Heart left ventricle (tissue), 16 donors: ENCODE data around the gene ZYG11B. TPM values are rescaled to one million over a fixed set of nuclear protein-coding genes. Genes with fewer than 3 reads are reported as not detected.
"Not testable (repeated sequence)": the region's sequence is repeated elsewhere in the genome, so short reads cannot be mapped to it uniquely, and the experiment has no call there.

Source experiments
- ATAC-seq, 4 donors: fragments of 200-7000 bp; cut with Tn5 transposase; one replicate each; pipeline ENCODE4 v1.9.1; 2020 to 2022; ENCODE audit warnings: moderate library complexity in 4 of 4, mild to moderate bottlenecking in 3 of 4, moderate number of reproducible peaks in 1 of 4
- DNase-seq, 5 donors: peaks; one replicate each; pipeline ENCODE4 v3.0.0-alpha.2; 2020
- H3K27ac ChIP-seq, 12 donors: fragments of 200-600 bp; sonication (generic) in 4 of 12; one replicate each; pipeline versions ENCODE4 v1.5.0 to v1.8.0; 2016 to 2022; ENCODE audit warnings: mild to moderate bottlenecking in 2 of 12
- H3K27me3 ChIP-seq, 9 donors: fragments of 200-600 bp; sonication (generic) in 2 of 9; one replicate each; pipeline versions ENCODE4 v1.5.1 to v1.8.0; 2016 to 2022; ENCODE audit warnings: mild to moderate bottlenecking in 3 of 9
- H3K36me3 ChIP-seq, 9 donors: fragments of 200-600 bp; sonication (generic) in 2 of 9; one replicate each; pipeline versions ENCODE4 v1.5.0 to v1.8.0; 2018 to 2022; ENCODE audit warnings: mild to moderate bottlenecking in 2 of 9
- H3K4me1 ChIP-seq, 12 donors: fragments of 200-600 bp; sonication (generic) in 4 of 12; one replicate each; pipeline versions ENCODE4 v1.5.0 to v1.8.0; 2016 to 2022; ENCODE audit warnings: mild to moderate bottlenecking in 3 of 12
- H3K4me3 ChIP-seq, 12 donors: fragments of 200-600 bp; sonication (generic) in 4 of 12; one replicate each; pipeline versions ENCODE4 v1.5.0 to v1.8.0; 2017 to 2022; ENCODE audit warnings: mild to moderate bottlenecking in 9 of 12, moderate library complexity in 4 of 12
- H3K9me3 ChIP-seq, 12 donors: fragments of 200-600 bp; sonication (generic) in 4 of 12; one replicate each; pipeline versions ENCODE4 v1.5.0 to v1.8.0; 2016 to 2022; ENCODE audit warnings: mild to moderate bottlenecking in 1 of 12
- POLR2A ChIP-seq, 2 donors: fragments of 450-650 bp; IDR thresholded peaks; one replicate each; pipeline ENCODE4 v1.6.1; 2017; ENCODE audit warnings: antibody characterized with exemption in 2 of 2, mild to moderate bottlenecking in 2 of 2, moderate library complexity in 2 of 2
- WGBS, 4 donors: extraction: QIAGEN DNeasy Blood & Tissue Kit in 2 of 4; methylation state at CpG; one replicate each; pipeline versions ENCODE4 v1.1.5 to v1.1.7; 2013 to 2018; 5-methylcytosine and 5-hydroxymethylcytosine counted together
- intact Hi-C, 10 donors: fragments of 100-400 bp; cut with DNase I; formaldehyde crosslinking; loops; one replicate each; pipeline versions ENCODE4 v1.11.1 to v1.14.2; 2022
- polyA plus RNA-seq, 2 donors: library from polyadenylated mRNA; stranded (reverse); fragments of 200-250 nt; gene quantifications; one replicate each; pipeline ENCODE4 v1.2.3, GENCODE V29; 2013
- total RNA-seq, 9 donors: library from RNA; depleted of rRNA in 2 of 9; stranded (reverse); fragments of >200 nt in 2 of 9; fragmentation: NEBNext Ultra II Directional in 3 of 9; extraction: Animal tissue kit (Norgen Biotek cat#: 25700) in 3 of 9; gene quantifications; one replicate each; pipeline versions ENCODE4 v1.1.0 to v1.2.4, GENCODE V29; 2016 to 2023
- TF ChIP-seq, protein P1 (sequence below), 12 donors: fragments of 200-600 bp; sonication (generic) in 4 of 12; IDR thresholded peaks; one replicate each; pipeline versions ENCODE4 v1.5.0 to v1.8.0; 2018 to 2022; ENCODE audit warnings: antibody characterized with exemption in 12 of 12, mild to moderate bottlenecking in 5 of 12
- donor health status: ischemic (EF 13 %, LVEDD 7.1; RV severe dilation, severe dysfunction).
- donor health status: healthy with polysubstance abuse.
- donor health status: DM: no; HTN: yes; CAD: no.
- donor health status: DM: no; HTN: no; CAD: no.
- donor health status: ischemic (EF 25% LVEDD 6.9; RV normal size, moderate dysfunction).
- donor health status: ischemic (EF 25% LVEDD 5.7; RV mildly dilated, moderate dysfunction).
- donor health status: healthy.
- donor health status: DM: yes; HTN: yes; CAD: no.
- donor health status: ischemic (EF 35%, LVEDD 5.7; RV mildly dilated, moderate dysfunction).
- donor health status: nonischemic (EF 11% LVEDD 7.7; RV severe dilation, severe dysfunction).
- donor health status: DM: yes; HTN: yes; CAD: no.
- donor health status: PGD.
- donor health status: ischemic (EF 29% LVEDD 5.4; RV normal size, mild dysfunction).
- donor health status: nonischemic (EF 23%, LVEDD 6.1; RV moderate dilation, normal function).

The ZYG11B gene
- total and polyA plus RNA-seq, 11 donors = 16.6 to 85.4 (median 62.6) TPM

DNA sequence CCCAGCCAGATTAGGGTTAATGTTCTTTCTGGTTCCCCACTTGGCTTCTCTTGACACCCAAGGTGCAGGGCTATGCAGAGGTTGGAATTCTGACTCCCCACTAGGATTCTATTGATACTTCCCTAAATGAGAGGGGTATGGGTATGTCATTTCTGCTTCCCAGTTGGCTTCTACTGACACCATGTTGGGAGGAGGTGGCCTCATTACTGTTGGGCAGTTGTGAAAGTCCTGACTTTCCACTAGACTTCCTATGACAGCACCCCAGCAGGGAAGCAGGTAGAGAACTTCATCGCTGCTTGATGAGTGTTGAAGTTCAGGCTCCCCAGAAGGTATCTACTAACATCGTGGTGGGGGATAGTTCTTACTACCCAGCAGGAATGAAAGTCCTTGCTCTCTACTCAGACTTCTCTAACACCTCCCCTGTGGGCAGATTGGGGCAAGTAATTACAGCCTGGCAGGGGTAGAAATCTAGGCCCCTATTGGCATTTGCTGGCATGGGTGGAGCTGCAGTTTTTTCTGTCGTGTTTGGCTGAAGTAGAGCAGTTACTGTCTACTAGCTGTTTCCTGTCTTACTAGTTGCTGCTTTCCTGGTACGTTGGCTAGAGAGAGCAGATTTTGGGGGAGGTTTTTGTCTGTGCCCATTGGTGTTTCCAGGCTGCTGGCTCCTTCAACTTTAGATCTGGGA is 41.5 kb downstream of the ZYG11B start:
- no peak overlapping the region for H3K4me3 ChIP-seq
- H3K27me3 ChIP-seq = no peaks in the 10 kb centered on the region
- H3K9me3 ChIP-seq = no peaks in the 10 kb centered on the region
- H3K4me1 ChIP-seq = peaks cover 0 to 35% (median 7%) of the 10 kb centered on the region in 12 donors
- ATAC-seq (no peak), DNase-seq (no peak)
- no peak overlapping the region for H3K27ac ChIP-seq
- peaks cover 0 to 36% (median 18%) of the 10 kb centered on the region in 9 donors for H3K36me3 ChIP-seq
- no peak for TF ChIP-seq POLR2A (IDR thresholded peaks at IDR 0.05)
- TF ChIP-seq, protein P1, sequence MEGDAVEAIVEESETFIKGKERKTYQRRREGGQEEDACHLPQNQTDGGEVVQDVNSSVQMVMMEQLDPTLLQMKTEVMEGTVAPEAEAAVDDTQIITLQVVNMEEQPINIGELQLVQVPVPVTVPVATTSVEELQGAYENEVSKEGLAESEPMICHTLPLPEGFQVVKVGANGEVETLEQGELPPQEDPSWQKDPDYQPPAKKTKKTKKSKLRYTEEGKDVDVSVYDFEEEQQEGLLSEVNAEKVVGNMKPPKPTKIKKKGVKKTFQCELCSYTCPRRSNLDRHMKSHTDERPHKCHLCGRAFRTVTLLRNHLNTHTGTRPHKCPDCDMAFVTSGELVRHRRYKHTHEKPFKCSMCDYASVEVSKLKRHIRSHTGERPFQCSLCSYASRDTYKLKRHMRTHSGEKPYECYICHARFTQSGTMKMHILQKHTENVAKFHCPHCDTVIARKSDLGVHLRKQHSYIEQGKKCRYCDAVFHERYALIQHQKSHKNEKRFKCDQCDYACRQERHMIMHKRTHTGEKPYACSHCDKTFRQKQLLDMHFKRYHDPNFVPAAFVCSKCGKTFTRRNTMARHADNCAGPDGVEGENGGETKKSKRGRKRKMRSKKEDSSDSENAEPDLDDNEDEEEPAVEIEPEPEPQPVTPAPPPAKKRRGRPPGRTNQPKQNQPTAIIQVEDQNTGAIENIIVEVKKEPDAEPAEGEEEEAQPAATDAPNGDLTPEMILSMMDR (IDR thresholded peaks at IDR 0.05) = no peak
- intact Hi-C loops = no loop called here
- 57 to 73% (median 64%) methylated on average over 4 of the region's 4 CpGs for WGBS, 4 donors

DNA sequence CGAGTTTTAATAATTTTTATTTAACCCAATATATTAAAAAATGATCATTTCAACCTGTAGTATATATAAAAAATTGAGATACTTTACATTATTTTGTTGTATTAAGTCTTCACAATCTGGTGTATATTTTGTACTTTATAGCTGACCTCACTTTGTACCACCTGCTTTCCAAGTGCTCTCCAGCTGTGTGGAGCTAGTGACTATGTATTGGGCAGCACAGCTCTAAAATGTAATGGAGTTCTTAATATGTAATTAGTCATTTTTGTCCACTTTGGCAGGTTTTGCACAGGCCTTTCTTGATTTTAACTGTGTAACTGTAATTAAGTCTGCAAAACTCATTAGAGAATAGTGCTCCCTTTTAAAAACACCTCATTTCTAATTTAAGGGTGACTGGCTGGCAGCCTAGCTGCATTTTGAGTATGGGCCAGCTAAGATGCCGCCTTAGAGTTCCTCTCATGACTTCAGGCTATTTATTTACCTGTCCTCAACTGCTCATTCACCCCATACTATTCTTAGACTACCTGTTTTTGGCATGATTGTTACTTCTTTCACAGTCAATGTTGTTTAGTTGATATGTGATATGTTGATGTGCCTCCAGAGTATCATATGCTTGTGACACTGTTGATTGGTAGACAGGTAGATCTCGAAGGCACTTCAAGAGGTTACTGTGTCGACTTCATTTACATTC is 43.2 kb downstream of the ZYG11B start:
- intact Hi-C loops = no loop called here
- Histone ChIP-seq H3K4me1 (peaks cover 0 to 35% (median 7%) of the 10 kb centered on the region in 12 donors), H3K9me3 (no peaks in the 10 kb centered on the region), H3K27ac (peak overlapping the region in 1 of 12 donors; percentile 22), H3K4me3 (no peak overlapping the region), H3K36me3 (peaks cover 0 to 51% (median 28%) of the 10 kb centered on the region in 9 donors), H3K27me3 (no peaks in the 10 kb centered on the region)
- ATAC-seq (peak; percentile 24 to 52 (median 50)), DNase-seq (no peak)
- TF ChIP-seq, protein P1 (IDR thresholded peaks at IDR 0.05) = no peak
- TF ChIP-seq POLR2A (IDR thresholded peaks at IDR 0.05) = no peak
- WGBS, 4 donors = 47 to 66% (median 62%) methylated on average over 4 of the region's 4 CpGs

DNA sequence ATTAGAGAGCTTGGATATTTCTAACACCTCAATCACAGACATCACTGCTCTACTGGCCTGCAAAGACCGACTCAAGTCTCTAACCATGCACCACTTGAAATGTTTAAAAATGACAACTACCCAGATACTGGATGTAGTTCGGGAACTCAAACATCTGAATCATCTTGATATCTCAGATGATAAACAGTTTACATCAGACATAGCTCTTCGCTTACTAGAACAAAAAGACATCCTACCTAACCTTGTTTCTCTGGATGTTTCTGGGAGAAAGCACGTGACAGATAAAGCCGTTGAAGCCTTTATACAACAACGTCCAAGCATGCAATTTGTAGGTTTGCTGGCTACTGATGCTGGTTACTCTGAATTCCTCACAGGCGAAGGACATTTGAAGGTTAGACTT is 45.1 kb downstream of the ZYG11B start:
- Histone ChIP-seq H3K9me3 (no peaks in the 10 kb centered on the region), H3K27me3 (no peaks in the 10 kb centered on the region), H3K27ac (no peak overlapping the region), H3K4me3 (no peak overlapping the region), H3K36me3 (peaks cover 0 to 55% (median 28%) of the 10 kb centered on the region in 9 donors), H3K4me1 (peaks cover 0 to 35% (median 7%) of the 10 kb centered on the region in 12 donors)
- 59 to 75% (median 69%) methylated on average over 7 of the region's 7 CpGs for WGBS, 4 donors
- intact Hi-C loops = no loop called here
- DNase-seq (no peak), ATAC-seq (no peak)
- TF ChIP-seq, protein P1 (IDR thresholded peaks at IDR 0.05) = no peak
- no peak for TF ChIP-seq POLR2A (IDR thresholded peaks at IDR 0.05)

DNA sequence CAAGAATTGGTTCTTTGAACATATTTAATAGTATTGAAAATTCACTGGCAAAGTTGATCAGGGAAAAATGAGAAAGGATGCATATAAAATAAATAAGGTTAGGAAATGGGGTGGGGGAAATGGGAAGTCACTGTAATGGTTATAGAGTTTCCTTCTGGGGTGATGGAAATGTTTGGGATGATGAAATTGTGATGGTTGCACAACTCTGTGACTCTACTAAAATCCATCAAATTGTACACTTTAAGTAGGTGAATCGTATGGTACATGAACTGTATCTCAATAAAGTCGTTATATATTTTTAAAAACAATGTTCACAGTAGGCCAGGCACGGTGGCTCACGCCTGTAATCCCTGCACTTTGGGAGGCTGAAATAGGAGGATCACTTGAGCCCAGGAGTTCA is 59.9 kb downstream of the ZYG11B start:
- Histone ChIP-seq H3K27ac (no peak overlapping the region), H3K4me3 (no peak overlapping the region), H3K27me3 (no peaks in the 10 kb centered on the region), H3K36me3 (peaks cover 0 to 98% (median 88%) of the 10 kb centered on the region in 9 donors), H3K4me1 (no peaks in the 10 kb centered on the region), H3K9me3 (no peaks in the 10 kb centered on the region)
- TF ChIP-seq POLR2A (IDR thresholded peaks at IDR 0.05) = no peak
- TF ChIP-seq, protein P1 (IDR thresholded peaks at IDR 0.05) = no peak
- 93 to 98% (median 96%) methylated on average over 4 of the region's 4 CpGs for WGBS, 4 donors
- intact Hi-C loops = no loop called here
- DNase-seq = no peak
- no peak for ATAC-seq

DNA sequence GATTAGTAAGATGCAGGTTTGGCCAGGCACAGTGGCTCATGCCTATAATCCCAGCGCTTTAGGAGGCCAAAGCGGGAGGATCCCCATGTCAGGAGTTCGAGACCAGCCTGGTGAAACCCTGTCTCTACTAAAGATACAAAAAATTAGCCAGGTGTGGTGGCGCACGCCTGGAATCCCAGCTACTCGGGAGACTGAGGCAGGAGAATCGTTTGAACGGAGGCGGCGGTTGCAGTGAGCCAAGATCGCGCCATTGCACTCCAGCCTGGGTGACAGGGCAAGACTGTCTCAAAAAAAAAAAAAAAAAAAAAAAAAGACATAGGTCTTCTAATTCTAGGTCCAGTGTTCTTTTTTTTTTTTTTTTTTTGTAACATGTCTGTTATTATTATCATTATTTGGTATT is 64.2 kb downstream of the ZYG11B start:
- DNase-seq, H3K4me1 ChIP-seq, H3K4me3 ChIP-seq, intact Hi-C loops, H3K9me3 ChIP-seq, H3K27ac ChIP-seq, H3K27me3 ChIP-seq, ATAC-seq: not testable (repeated sequence)
- WGBS, 4 donors = 96 to 98% (median 98%) methylated on average over 12 of the region's 12 CpGs
- H3K36me3 ChIP-seq = peaks cover 0 to 96% (median 71%) of the 10 kb centered on the region in 9 donors
